G401 (cell line): ENCODE data around the gene DDX43. TPM values are rescaled to one million over a fixed set of nuclear protein-coding genes. Genes with fewer than 3 reads are reported as not detected.
"Not testable (repeated sequence)": the region's sequence is repeated elsewhere in the genome, so short reads cannot be mapped to it uniquely, and the experiment has no call there.

Experiments used
- DNase-seq: peaks from one replicate; pipeline ENCODE4 v3.0.0-alpha.2; 2015; ENCODE audit warnings: low spot score
- in situ Hi-C: cut with HindIII; loops from 2 replicates; pipeline ENCODE4 v1.10.0; 2016; ENCODE audit warnings: low sequenced_read_pairs, mixed read lengths
- total RNA-seq: library from RNA; depleted of rRNA; stranded (reverse); fragments of >200 nt; shearing (Covaris generic); gene quantifications from 2 replicates; pipeline ENCODE4 v1.2.3, GENCODE V29; 2014

Gene DDX43
- total RNA-seq, 1 experiment from 2014 or later: not detected

DNA sequence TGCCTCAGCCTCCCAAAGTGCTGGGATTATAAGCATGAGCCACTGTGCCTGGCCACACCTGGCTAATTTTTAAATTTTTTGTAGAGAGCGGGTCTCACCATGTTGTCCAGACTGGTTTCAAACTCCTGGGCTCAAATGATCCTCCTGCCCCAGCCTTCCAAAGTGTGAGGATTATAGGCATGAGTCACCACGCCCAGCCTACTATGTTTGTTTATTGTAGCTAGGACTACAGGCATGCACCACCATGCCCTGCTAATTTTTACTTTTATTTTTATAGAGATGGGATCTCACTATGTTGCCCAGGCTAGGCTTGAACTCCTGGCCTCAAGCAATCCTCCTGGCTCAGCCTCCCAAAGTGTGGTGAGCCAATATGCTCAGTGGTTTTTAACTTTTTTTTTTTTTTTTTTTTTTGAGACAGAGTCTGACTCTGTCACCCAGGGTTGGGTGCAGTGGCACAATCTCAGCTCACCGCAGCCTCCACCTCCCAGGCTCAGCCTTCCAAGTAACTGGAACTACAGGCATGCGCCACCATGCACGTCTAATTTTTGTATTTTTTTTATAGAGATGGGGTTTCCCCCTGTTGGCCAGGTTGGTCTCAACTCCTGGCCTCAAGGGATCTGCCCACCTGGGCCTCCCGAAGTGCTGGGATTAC, 12.0 kb upstream of the DDX43 start:
- DNase-seq: no peak
- in situ Hi-C loops: no loop called here

DNA sequence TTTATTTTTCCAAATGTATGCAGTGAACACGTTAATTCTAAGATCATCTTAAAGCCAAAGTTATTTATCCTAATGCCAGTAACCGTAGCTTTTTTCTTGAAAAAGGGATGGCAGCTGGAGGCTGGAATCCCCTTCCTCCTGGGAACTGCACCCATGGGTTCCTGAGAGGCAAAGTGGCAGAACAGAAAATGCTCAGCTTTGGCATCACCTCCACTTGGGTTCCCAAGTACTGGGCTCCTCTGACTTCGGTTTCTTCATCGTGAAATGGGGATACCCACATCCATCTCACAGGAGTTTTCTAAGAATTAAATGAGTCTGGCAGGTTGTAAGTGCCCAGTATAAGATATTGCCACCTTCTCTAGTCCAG, 6.2 kb upstream of the DDX43 start:
- in situ Hi-C loops: no loop called here
- no peak for DNase-seq

- DNase-seq: peak; percentile 77
- in situ Hi-C loops: no loop called here
These were observed 5.7 kb upstream of the DDX43 start for GRCh38 chr6:73388800-73389512.

GRCh38 chr6:73389854-73390253, 4.8 kb upstream of the DDX43 start:
- no peak for DNase-seq
- in situ Hi-C loops: no loop called here

- DNase-seq: no peak
- in situ Hi-C loops: no loop called here
These were observed 3.0 kb upstream of the DDX43 start for GRCh38 chr6:73391675-73392074.

GRCh38 chr6:73392188-73392587, 2.4 kb upstream of the DDX43 start:
- in situ Hi-C loops, DNase-seq: not testable (repeated sequence)

DNA sequence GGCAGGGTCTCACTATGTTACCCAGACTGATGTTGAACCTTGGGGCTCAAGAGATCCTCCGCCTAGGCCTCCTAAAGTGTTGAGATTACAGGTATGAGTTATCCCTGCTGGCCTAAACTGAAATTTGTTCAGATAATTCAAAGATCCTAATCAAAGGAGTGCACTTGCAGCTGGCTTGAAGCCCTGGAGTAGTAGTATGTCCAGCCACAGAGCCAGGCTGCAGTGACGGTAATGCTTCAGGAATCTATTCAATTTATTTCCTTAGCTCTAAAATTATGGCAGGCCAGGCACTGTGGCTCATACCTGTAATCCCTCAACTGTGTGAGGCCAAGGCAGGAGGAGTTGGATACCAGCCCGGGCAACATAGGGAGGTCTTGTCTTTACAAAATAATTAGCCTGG, 1.4 kb upstream of the DDX43 start:
- DNase-seq: no peak
- in situ Hi-C loops: no loop called here

DNA sequence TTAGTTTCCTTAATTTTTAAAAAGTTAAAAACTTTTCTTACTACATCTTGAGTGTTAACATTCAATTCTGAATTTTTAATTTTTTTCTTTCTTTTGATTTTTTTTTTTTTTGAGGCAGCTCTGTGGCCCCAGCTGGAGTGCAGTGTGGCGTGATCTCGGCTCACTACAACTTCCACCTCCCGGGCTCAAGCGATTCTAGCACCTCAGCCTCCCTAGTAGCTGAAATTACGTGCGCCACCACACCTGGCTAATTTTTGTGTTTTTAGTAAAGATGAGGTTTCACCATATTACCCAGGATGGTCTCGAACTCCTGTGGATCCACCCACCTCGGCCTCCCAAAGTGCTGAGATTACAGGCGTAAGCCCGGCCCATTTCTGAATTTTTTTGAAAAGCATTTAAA, 1.2 kb downstream of the DDX43 start:
- in situ Hi-C loops: no loop called here
- no peak for DNase-seq

- DNase-seq: no peak
- in situ Hi-C loops: no loop called here
These were observed 6.0 kb downstream of the DDX43 start for GRCh38 chr6:73400656-73401055.

DNA sequence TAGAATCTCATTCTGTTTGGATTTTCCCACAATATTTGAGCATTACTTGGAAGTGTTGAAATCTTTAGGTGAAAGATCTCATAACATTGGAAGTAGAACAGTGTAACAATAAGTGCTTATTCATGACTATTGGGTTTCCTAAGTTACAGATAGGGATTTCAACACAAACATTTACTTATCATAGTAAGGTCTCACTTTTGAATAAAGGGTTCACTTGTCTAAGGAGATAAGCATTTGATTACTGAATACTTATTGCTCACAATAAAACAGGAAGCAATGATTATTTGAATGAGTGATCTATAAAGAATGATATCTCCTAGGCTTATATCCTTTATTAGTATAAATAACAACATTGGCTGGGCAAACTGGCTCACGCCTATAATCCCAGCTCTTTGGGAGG, 14.8 kb downstream of the DDX43 start:
- in situ Hi-C loops: no loop called here
- DNase-seq: no peak

DNA sequence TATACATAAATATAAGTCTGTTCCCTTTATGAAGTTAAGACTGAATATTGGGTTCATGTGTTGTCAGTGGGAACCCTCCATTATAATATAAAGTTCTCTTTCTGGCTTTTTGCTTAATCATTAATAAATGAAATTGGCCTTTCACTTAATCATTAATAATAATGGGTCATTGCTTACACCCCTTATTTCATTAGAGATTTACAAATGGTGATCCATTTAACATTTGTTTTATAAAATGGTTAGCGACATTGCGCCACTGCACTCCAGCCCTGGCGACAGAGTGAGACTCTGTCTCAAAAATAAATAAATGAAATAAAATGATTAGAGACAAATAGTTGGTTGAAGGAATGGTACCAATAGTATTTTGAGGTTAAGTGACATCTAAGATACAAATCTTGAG, 18.5 kb downstream of the DDX43 start:
- DNase-seq: no peak
- in situ Hi-C loops: no loop called here

DNA sequence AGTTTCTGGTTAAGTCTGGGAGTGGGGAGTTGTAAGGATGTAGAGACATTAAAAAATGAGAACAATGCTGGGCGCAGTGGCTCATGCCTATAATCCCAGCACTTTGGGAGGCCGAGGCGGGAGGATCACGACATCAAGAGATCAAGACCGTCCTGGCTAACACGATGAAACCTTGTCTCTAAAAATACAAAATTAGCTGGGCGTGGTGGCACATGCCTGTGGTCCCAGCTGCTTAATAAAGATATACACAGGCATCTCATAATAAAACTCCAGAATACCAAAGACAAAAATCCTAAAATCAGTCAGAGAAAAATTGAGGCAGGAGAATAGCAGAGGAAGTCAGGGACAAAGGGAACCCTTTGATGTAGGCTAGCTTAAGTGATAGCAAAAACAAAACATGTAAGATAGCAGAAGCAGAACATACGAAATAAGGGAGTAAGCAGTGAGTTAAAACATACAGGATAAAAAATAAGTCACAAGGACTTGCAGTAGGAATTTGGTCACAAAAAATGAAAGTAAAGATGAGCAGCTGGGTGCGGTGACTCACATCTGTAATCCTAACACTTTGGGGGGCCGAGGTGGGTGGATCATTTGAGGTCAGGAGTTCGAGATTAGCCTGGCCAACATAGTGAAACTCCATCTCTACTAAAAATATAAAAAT, 23.6 kb downstream of the DDX43 start:
- no peak for DNase-seq
- in situ Hi-C loops: no loop called here

- DNase-seq: no peak
- in situ Hi-C loops: no loop called here
These were observed 26.9 kb downstream of the DDX43 start for GRCh38 chr6:73421534-73421933.

GRCh38 chr6:73435236-73435635, 40.6 kb downstream of the DDX43 start:
- in situ Hi-C loops: no loop called here
- DNase-seq: no peak

- in situ Hi-C loops: no loop called here
- DNase-seq: no peak
These were observed 48.9 kb downstream of the DDX43 start for GRCh38 chr6:73443555-73443954.

GRCh38 chr6:73451223-73452106, 56.8 kb downstream of the DDX43 start:
- in situ Hi-C loops: no loop called here
- no peak for DNase-seq

DNA sequence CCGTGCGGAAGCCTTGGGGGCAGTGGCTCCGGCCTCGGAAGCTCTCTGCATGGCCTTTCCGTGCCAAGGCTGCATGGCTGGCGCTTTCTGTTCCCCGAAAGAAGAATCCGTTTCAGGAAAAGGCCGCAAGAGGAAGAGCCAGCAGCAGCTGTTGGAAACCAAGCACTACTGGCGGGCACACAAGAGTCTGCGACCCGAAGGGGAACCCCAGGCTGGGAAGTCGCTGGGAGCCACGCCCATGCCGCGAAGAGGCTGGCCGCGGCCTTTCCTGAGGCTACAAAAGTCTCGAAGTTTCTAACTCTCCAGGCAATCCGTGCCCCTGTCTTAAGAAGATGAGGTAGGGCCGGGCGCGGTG, 57.5 kb downstream of the DDX43 start, which contains the start of gene CGAS:
CGAS (minus strand) TSS at position 191 of the 355 bp plus-strand sequence; CDS start at position 75, 116 bp downstream.
- in situ Hi-C loops: no loop called here
- peak; percentile 2 for DNase-seq

GRCh38 chr6:73455865-73456629, 61.4 kb downstream of the DDX43 start:
- in situ Hi-C loops: no loop called here
- no peak for DNase-seq

GRCh38 chr6:73459474-73459873, 64.8 kb downstream of the DDX43 start:
- DNase-seq, in situ Hi-C loops: not testable (repeated sequence)
